ENCODE results near the gene NRG2. TPM values are rescaled to one million over a fixed set of nuclear protein-coding genes. Genes with fewer than 3 reads are reported as not detected.

The NRG2 gene
- polyA plus RNA-seq, 2 of the 4 experiments (the other 2 are of a cell fraction), result 1.0 to 1.1 TPM

- TF ChIP-seq REST (IDR thresholded peaks at IDR 0.05) (no peak), HOXA7 (CRISPR knock-in tag; IDR thresholded peaks at IDR 0.05) (no peak), JUN (IDR thresholded peaks at IDR 0.05) (no peak), NPAS2 (CRISPR knock-in tag; IDR thresholded peaks at IDR 0.05; ENCODE audit: borderline replicate concordance) (no peak), HES2 (IDR thresholded peaks at IDR 0.05) (no peak), ELK1 (IDR thresholded peaks at IDR 0.05; ENCODE audit: low read depth, low read length) (no peak), FOSB (CRISPR knock-in tag; IDR thresholded peaks at IDR 0.05) (no peak), FOSL2 (IDR thresholded peaks at IDR 0.05) (no peak), FOSL2 (CRISPR knock-in tag; IDR thresholded peaks at IDR 0.05) (no peak)
Measured at GRCh38 chr5:140032296-140032695, 10.8 kb downstream of the NRG2 start (continued).

- Histone ChIP-seq H3K4me1 (no peaks in the 10 kb centered on the region), H3K9me3 (no peaks in the 10 kb centered on the region), H3K4me2 (no peak overlapping the region), H3K4me3 (no peak overlapping the region), H3K27ac (no peak overlapping the region)
- DNase-seq (ENCODE audit: low read depth in 1 of 2, low spot score in 1 of 2) (no peak), FAIRE-seq (no peak), ATAC-seq (no peak)
- POLR2A ChIA-PET, result no interaction called here
- no peak for TF ChIP-seq RFX5 (IDR thresholded peaks at IDR 0.05)
- TF ChIP-seq HES2 (IDR thresholded peaks at IDR 0.05), result no peak
- no peak for TF ChIP-seq CTCF (IDR thresholded peaks at IDR 0.05)
- no peak for TF ChIP-seq EHMT2 (IDR thresholded peaks at IDR 0.05; ENCODE audit: low read depth)
- no peak for TF ChIP-seq TP53 (CRISPR knock-in tag; IDR thresholded peaks at IDR 0.05)
- TF ChIP-seq E2F6 (IDR thresholded peaks at IDR 0.05; ENCODE audit: borderline replicate concordance, low read depth), result no peak
- TF ChIP-seq CEBPB (IDR thresholded peaks at IDR 0.05), result no peak
- TF ChIP-seq POLR2AphosphoS2 (conservative IDR thresholded peaks at IDR 0.05; ENCODE audit: low read length), result no peak
- TF ChIP-seq RCOR1 (IDR thresholded peaks at IDR 0.05; ENCODE audit: low read depth, low read length), result no peak
- TF ChIP-seq HOXB5 (CRISPR knock-in tag; IDR thresholded peaks at IDR 0.05), result no peak
- TF ChIP-seq ATOH8 (CRISPR knock-in tag; IDR thresholded peaks at IDR 0.05; ENCODE audit: low read depth), result no peak
- 78% methylated on average over 2 of the region's 2 CpGs for WGBS (ENCODE audit: missing lambda C conversion rate)
- CTCF ChIA-PET, result interaction anchor here (1.3 kb wide), 1 partner anchor 15 kb away, joined by 4 read pairs; the partner anchor contains the start of gene NRG2
Measured at GRCh38 chr5:140027807-140028206, 15.3 kb downstream of the NRG2 start.

All from A549 (cell line).